Keratinocyte (primary cell): Measurements from ENCODE around the gene RTP2.

Experiments
- CTCF ChIP-seq, 3 experiments: IDR thresholded peaks in 1 of 3; conservative IDR thresholded peaks in 1 of 3; optimal IDR thresholded peaks in 1 of 3; 2 replicates in 2 of 3; 3 replicates in 1 of 3; pipeline versions ENCODE3 to v1.5.1; 2011; ENCODE audit warnings: low read length in 3 of 3, mild to moderate bottlenecking in 3 of 3, moderate library complexity in 2 of 3, control low read depth in 1 of 3, inconsistent platforms in 1 of 3; ENCODE audit not compliant: insufficient read depth in 2 of 3; ENCODE audit errors: extremely low read depth in 1 of 3
- EZH2 ChIP-seq: IDR thresholded peaks from one replicate; pipeline ENCODE4 v1.6.1; 2012; ENCODE audit warnings: inconsistent platforms, mild to moderate bottlenecking, low read length, moderate library complexity

- TF ChIP-seq EZH2 (no peak), CTCF (optimal IDR thresholded peaks at IDR 0.05 in 1 of 3, IDR thresholded peaks at IDR 0.05 in 1 of 3, conservative IDR thresholded peaks at IDR 0.05 in 1 of 3; ENCODE audit: extremely low read depth in 1 of 3, insufficient read depth in 2 of 3, low read length in 3 of 3) (no peak)
Observed at GRCh38 chr3:187735383-187735782, 33.0 kb upstream of the RTP2 start.
